ENCODE data around the gene CACNA2D1.

Gene CACNA2D1

GRCh38 chr7:82331234-82331633, 112.3 kb downstream of the CACNA2D1 start:
- DNase-seq = no peak

GRCh38 chr7:82330706-82331215, 112.8 kb downstream of the CACNA2D1 start:
- DNase-seq = no peak

- DNase-seq = no peak
Measured at GRCh38 chr7:82327898-82328297, 115.7 kb downstream of the CACNA2D1 start.

GRCh38 chr7:82325416-82325815, 118.2 kb downstream of the CACNA2D1 start:
- no peak for DNase-seq

GRCh38 chr7:82323806-82324205, 119.8 kb downstream of the CACNA2D1 start:
- no peak for DNase-seq

GRCh38 chr7:82319674-82320118, 123.9 kb downstream of the CACNA2D1 start:
- no peak for DNase-seq

- no peak for DNase-seq
Measured at GRCh38 chr7:82318786-82319185, 124.8 kb downstream of the CACNA2D1 start.

GRCh38 chr7:82317760-82318159, 125.8 kb downstream of the CACNA2D1 start:
- DNase-seq = no peak

GRCh38 chr7:82317257-82317721, 126.3 kb downstream of the CACNA2D1 start:
- DNase-seq = no peak

GRCh38 chr7:82313269-82313668, 130.3 kb downstream of the CACNA2D1 start:
- no peak for DNase-seq

- DNase-seq = no peak
Measured at GRCh38 chr7:82312646-82313045, 130.9 kb downstream of the CACNA2D1 start.

- no peak for DNase-seq
Measured at GRCh38 chr7:82305347-82306005, 138.1 kb downstream of the CACNA2D1 start.

GRCh38 chr7:82294865-82295264, 148.7 kb downstream of the CACNA2D1 start:
- DNase-seq = no peak

- no peak for DNase-seq
Measured at GRCh38 chr7:82294382-82294784, 149.2 kb downstream of the CACNA2D1 start.

GRCh38 chr7:82293467-82293866, 150.1 kb downstream of the CACNA2D1 start:
- DNase-seq = no peak

- DNase-seq = peak; percentile 4
Measured at GRCh38 chr7:82291931-82292330, 151.6 kb downstream of the CACNA2D1 start.

- no peak for DNase-seq
Measured at GRCh38 chr7:82289889-82290288, 153.7 kb downstream of the CACNA2D1 start.

- no peak for DNase-seq
Measured at GRCh38 chr7:82289152-82289535, 154.4 kb downstream of the CACNA2D1 start.

- no peak for DNase-seq
Measured at GRCh38 chr7:82286798-82287140, 156.8 kb downstream of the CACNA2D1 start.

GRCh38 chr7:82286096-82286797, 157.3 kb downstream of the CACNA2D1 start:
- no peak for DNase-seq

- DNase-seq = no peak
Measured at GRCh38 chr7:82284936-82285519, 158.5 kb downstream of the CACNA2D1 start.

- no peak for DNase-seq
Measured at GRCh38 chr7:82275342-82275741, 168.2 kb downstream of the CACNA2D1 start.

- no peak for DNase-seq
Measured at GRCh38 chr7:82274681-82275080, 168.9 kb downstream of the CACNA2D1 start.

GRCh38 chr7:82273886-82274285, 169.7 kb downstream of the CACNA2D1 start:
- DNase-seq = no peak

Measured in MV-4-11 (cell line).